GM19468 (cell line): Measurements from ENCODE around the gene JPH3.

Experiments
- ATAC-seq: cut with Tn5 transposase; IDR thresholded peaks from one replicate; pipeline ENCODE4 v1.9.1; 2021; ENCODE audit warnings: mild to moderate bottlenecking, moderate library complexity, moderate number of reproducible peaks; ENCODE audit not compliant: unreplicated experiment; ENCODE audit errors: extremely low read depth

The JPH3 gene

GRCh38 chr16:87621976-87622713 lies 19.8 kb downstream of the JPH3 start:
- ATAC-seq: no peak

GRCh38 chr16:87622756-87623319 lies 20.5 kb downstream of the JPH3 start:
- ATAC-seq: no peak

GRCh38 chr16:87625241-87625797 lies 23.0 kb downstream of the JPH3 start:
- ATAC-seq: no peak

- ATAC-seq: no peak
These were observed 24.1 kb downstream of the JPH3 start for GRCh38 chr16:87626401-87626800.

GRCh38 chr16:87626905-87627304 lies 24.6 kb downstream of the JPH3 start:
- ATAC-seq: no peak

GRCh38 chr16:87627542-87628245 lies 25.4 kb downstream of the JPH3 start:
- ATAC-seq: no peak

- no peak for ATAC-seq
These were observed 26.1 kb downstream of the JPH3 start for GRCh38 chr16:87628246-87628923.

- peak; percentile 32 for ATAC-seq
These were observed 26.6 kb downstream of the JPH3 start for GRCh38 chr16:87628940-87629339.

GRCh38 chr16:87631067-87631466 lies 28.8 kb downstream of the JPH3 start:
- no peak for ATAC-seq

- no peak for ATAC-seq
These were observed 32.1 kb downstream of the JPH3 start for GRCh38 chr16:87634411-87634810.

- ATAC-seq: no peak
These were observed 33.3 kb downstream of the JPH3 start for GRCh38 chr16:87635541-87636049.

GRCh38 chr16:87636050-87636684 lies 33.9 kb downstream of the JPH3 start:
- no peak for ATAC-seq

GRCh38 chr16:87636741-87637140 lies 34.4 kb downstream of the JPH3 start:
- no peak for ATAC-seq

- no peak for ATAC-seq
These were observed 35.0 kb downstream of the JPH3 start for GRCh38 chr16:87637357-87637756.

- ATAC-seq: no peak
These were observed 36.4 kb downstream of the JPH3 start for GRCh38 chr16:87638736-87639135.

- no peak for ATAC-seq
These were observed 39.4 kb downstream of the JPH3 start for GRCh38 chr16:87641721-87642120.

GRCh38 chr16:87642491-87642890 lies 40.2 kb downstream of the JPH3 start:
- ATAC-seq: no peak

GRCh38 chr16:87644186-87644585 lies 41.9 kb downstream of the JPH3 start:
- no peak for ATAC-seq

- no peak for ATAC-seq
These were observed 42.3 kb downstream of the JPH3 start for GRCh38 chr16:87644596-87644995.

GRCh38 chr16:87645802-87646201 lies 43.5 kb downstream of the JPH3 start:
- ATAC-seq: no peak
